K562 (cell line): ENCODE results near the gene RGS12. TPM values are rescaled to one million over a fixed set of nuclear protein-coding genes. Genes with fewer than 3 reads are reported as not detected.

Experiments
- ATAC-seq: fragments of 200-7000 bp; cut with Tn5 transposase; 3 replicates; pipeline ENCODE4 v1.9.1; 2020; ENCODE audit warnings: moderate library complexity
- BruUV-seq: library from RNA; stranded (reverse); fragments of 400-500 nt; replicated peaks from 2 replicates; lab custom pipeline; 2021; lab: Mats Ljungman, UMichigan
- CTCF ChIA-PET: fragments of 300-600 bp; formaldehyde crosslinking; extraction: SDS; loops from one replicate; lab custom pipeline; 2021; ENCODE audit warnings: low intra/inter-chr PET ratio; lab: Yijun Ruan, JAX
- POLR2A ChIA-PET: fragments of 300-600, 350-650 bp; sonication (Branson Sonifier 250); formaldehyde crosslinking; extraction: SDS; loops from one replicate; lab custom pipeline; 2021; ENCODE audit warnings: antibody characterized with exemption, inconsistent platforms; lab: Yijun Ruan, JAX
- DNase-seq, 4 experiments: peaks; one replicate each; pipeline versions ENCODE4 v3.0.0 to v3.0.0-alpha.2; 2011 to 2018; ENCODE audit warnings: low spot score in 3 of 4, mixed read lengths in 3 of 4; ENCODE audit errors: extremely low read depth in 1 of 4
- FAIRE-seq: peaks from 2 replicates; lab custom pipeline; 2011; peaks lifted over from hg19 to GRCh38; lab: Jason Lieb, UNC
- H2AFZ ChIP-seq: 2 replicates; pipeline ENCODE4 v1.6.0; 2011; ENCODE audit warnings: low read depth, low read length, control low read depth, inconsistent platforms
- H3K27ac ChIP-seq: fragments of 200-600 bp; 3 replicates; pipeline ENCODE4 v1.8.0; 2011; ENCODE audit warnings: low read depth, mild to moderate bottlenecking, control low read depth, inconsistent platforms, low read length, moderate library complexity, mixed read lengths; ENCODE audit errors: extremely low read depth
- H3K27me3 ChIP-seq, 2 experiments: fragments of 300-600 bp in 1 of 2; 2 replicates in 1 of 2; 3 replicates in 1 of 2; pipeline versions ENCODE4 v1.6.0 to v1.8.0; 2011; ENCODE audit warnings: inconsistent platforms in 2 of 2, low read length in 2 of 2, mild to moderate bottlenecking in 1 of 2, mixed read lengths in 1 of 2, moderate library complexity in 1 of 2; ENCODE audit not compliant: control insufficient read depth in 2 of 2, insufficient read depth in 2 of 2
- H3K36me3 ChIP-seq: fragments of 300-600 bp; 3 replicates; pipeline ENCODE4 v1.8.0; 2011; ENCODE audit warnings: mild to moderate bottlenecking, low read length, inconsistent platforms; ENCODE audit not compliant: control insufficient read depth, insufficient read depth
- H3K4me1 ChIP-seq, 2 experiments: fragments of 200-600 bp in 1 of 2; replicated peaks in 1 of 2; 2 replicates in 1 of 2; 3 replicates in 1 of 2; pipeline versions ENCODE4 v1.5.1 to v1.8.0; 2011; ENCODE audit warnings: inconsistent platforms in 2 of 2, low read length in 2 of 2, mild to moderate bottlenecking in 1 of 2, mixed read lengths in 1 of 2, moderate library complexity in 1 of 2; ENCODE audit not compliant: control insufficient read depth in 2 of 2, insufficient read depth in 2 of 2
- H3K4me2 ChIP-seq: 2 replicates; pipeline ENCODE4 v1.6.1; 2011; ENCODE audit warnings: low read length, control low read depth, inconsistent platforms, mixed read lengths; ENCODE audit not compliant: insufficient read depth
- H3K4me3 ChIP-seq: fragments of 200-600 bp; sonication (generic), shearing (Covaris generic); 2 replicates; pipeline ENCODE4 v1.5.1; 2016; ENCODE audit warnings: control low read depth, inconsistent platforms
- H3K79me2 ChIP-seq: fragments of 200-600 bp; 3 replicates; pipeline ENCODE4 v1.8.0; 2011; ENCODE audit warnings: low read length, inconsistent platforms; ENCODE audit not compliant: control insufficient read depth, insufficient read depth
- H3K9ac ChIP-seq, 2 experiments: 2 replicates each; pipeline versions ENCODE4 v1.6.0 to v1.6.1; 2011; ENCODE audit warnings: low read depth in 2 of 2, low read length in 2 of 2, control low read depth in 1 of 2, inconsistent platforms in 1 of 2, mild to moderate bottlenecking in 1 of 2, mixed read lengths in 1 of 2; ENCODE audit not compliant: insufficient read depth in 1 of 2
- H3K9me1 ChIP-seq: one replicate; pipeline ENCODE4 v1.6.0; 2011; ENCODE audit warnings: inconsistent platforms, mild to moderate bottlenecking, low read length, moderate library complexity; ENCODE audit not compliant: control insufficient read depth, insufficient read depth
- H3K9me3 ChIP-seq: replicated peaks from 2 replicates; pipeline ENCODE4 v1.5.1; 2011; ENCODE audit warnings: low read depth, low read length, inconsistent platforms; ENCODE audit not compliant: control insufficient read depth, insufficient read depth
- H4K20me1 ChIP-seq: replicated peaks from 2 replicates; pipeline ENCODE4 v1.6.1; 2011; ENCODE audit warnings: low read length, inconsistent platforms, mixed read lengths; ENCODE audit not compliant: control insufficient read depth, insufficient read depth
- BRD9 ChIP-seq: fragments of 450-650 bp; IDR thresholded peaks from 2 replicates; pipeline ENCODE4 v1.6.1; 2018; ENCODE audit warnings: low read depth; ENCODE audit not compliant: partially characterized antibody
- EWSR1 ChIP-seq: fragments of 450-650 bp; IDR thresholded peaks from 2 replicates; pipeline ENCODE4 v1.6.1; 2018; ENCODE audit warnings: borderline replicate concordance, mild to moderate bottlenecking, low read depth, moderate library complexity; ENCODE audit not compliant: partially characterized antibody
- FUS ChIP-seq: fragments of 200-400 bp; formaldehyde crosslinking; optimal IDR thresholded peaks from 2 replicates; pipeline ENCODE3; 2017; ENCODE audit warnings: low read depth, low read length
- HLTF ChIP-seq: fragments of 450-650 bp; IDR thresholded peaks from 2 replicates; pipeline ENCODE4 v1.6.1; 2016
- NRF1 ChIP-seq, 2 experiments: fragments of 450-650 bp; IDR thresholded peaks in 1 of 2; conservative IDR thresholded peaks in 1 of 2; 2 replicates each; pipeline ENCODE4 v1.6.1; 2014; ENCODE audit warnings: mild to moderate bottlenecking in 2 of 2
- PHB ChIP-seq: fragments of 250-450 bp; sonication (Bioruptor Pico); IDR thresholded peaks from 2 replicates; pipeline ENCODE4 v1.5.0; 2021
- ZNF282 ChIP-seq: sonication (generic); formaldehyde crosslinking; IDR thresholded peaks from 2 replicates; pipeline ENCODE4 v1.8.1; 2023; ENCODE audit warnings: missing genetic modification reagents
- WGBS: fragments of 100-300 bp; shearing (Covaris generic); methylation state at CpG from one replicate; pipeline ENCODE4 v1.1.6; 2016; ENCODE audit warnings: low coverage, mixed read lengths; ENCODE audit not compliant: insufficient coverage; ENCODE audit errors: missing lambda C conversion rate; 5-methylcytosine and 5-hydroxymethylcytosine counted together
- in situ Hi-C: fragments of 300-500 bp; cut with MboI; formaldehyde crosslinking; loops from 4 replicates; pipeline ENCODE4 v1.15.0; 2018; ENCODE audit warnings: inconsistent platforms, mixed read lengths
- intact Hi-C: fragments of 100-400 bp; cut with micrococcal nuclease; formaldehyde crosslinking; loops from 2 replicates; pipeline ENCODE4 v1.14.2; 2022
- polyA plus RNA-seq, 8 experiments: library from polyadenylated mRNA; depleted of rRNA in 4 of 8; stranded (reverse) in 5 of 8; unstranded in 3 of 8; fragments of >200 nt; fragmentation: Nextera tagmentation in 2 of 8; fragmentation: Illumina TruSeq in 1 of 8; extraction: Ambion mirVana in 2 of 8; extraction: Trizol in 1 of 8; gene quantifications; 2 replicates each; pipeline versions ENCODE4 v1.2.1 to v1.2.3, GENCODE V29; 2011 to 2014; ENCODE audit warnings: inconsistent platforms in 1 of 8, missing spikeins in 1 of 8
- total RNA-seq, 7 experiments: library from RNA; depleted of rRNA in 6 of 7; stranded (reverse); fragments of >200 nt in 6 of 7; fragmentation: Illumina TruSeq in 2 of 7; extraction: Trizol in 2 of 7; gene quantifications; 2 replicates each; pipeline versions ENCODE4 v1.2.1 to v1.2.3, GENCODE V29; 2011 to 2021; ENCODE audit warnings: low replicate concordance in 1 of 7
- TF ChIP-seq, protein P1 (sequence below): sonication (generic); formaldehyde crosslinking; IDR thresholded peaks from 2 replicates; pipeline ENCODE4 v1.8.0; 2022; ENCODE audit warnings: missing genetic modification reagents, mild to moderate bottlenecking, moderate library complexity, borderline replicate concordance
- TF ChIP-seq, protein P2 (sequence below): fragments of 250-450 bp; sonication (Bioruptor Pico); IDR thresholded peaks from 2 replicates; pipeline ENCODE4 v1.8.0; 2021; ENCODE audit warnings: mild to moderate bottlenecking, moderate library complexity

The RGS12 gene
- total and polyA plus RNA-seq, 9 of the 15 experiments (the other 6 are each of a cell fraction or from before 2014, with no cell fraction given): 0.30 to 8.8 (median 5.5) TPM

DNA sequence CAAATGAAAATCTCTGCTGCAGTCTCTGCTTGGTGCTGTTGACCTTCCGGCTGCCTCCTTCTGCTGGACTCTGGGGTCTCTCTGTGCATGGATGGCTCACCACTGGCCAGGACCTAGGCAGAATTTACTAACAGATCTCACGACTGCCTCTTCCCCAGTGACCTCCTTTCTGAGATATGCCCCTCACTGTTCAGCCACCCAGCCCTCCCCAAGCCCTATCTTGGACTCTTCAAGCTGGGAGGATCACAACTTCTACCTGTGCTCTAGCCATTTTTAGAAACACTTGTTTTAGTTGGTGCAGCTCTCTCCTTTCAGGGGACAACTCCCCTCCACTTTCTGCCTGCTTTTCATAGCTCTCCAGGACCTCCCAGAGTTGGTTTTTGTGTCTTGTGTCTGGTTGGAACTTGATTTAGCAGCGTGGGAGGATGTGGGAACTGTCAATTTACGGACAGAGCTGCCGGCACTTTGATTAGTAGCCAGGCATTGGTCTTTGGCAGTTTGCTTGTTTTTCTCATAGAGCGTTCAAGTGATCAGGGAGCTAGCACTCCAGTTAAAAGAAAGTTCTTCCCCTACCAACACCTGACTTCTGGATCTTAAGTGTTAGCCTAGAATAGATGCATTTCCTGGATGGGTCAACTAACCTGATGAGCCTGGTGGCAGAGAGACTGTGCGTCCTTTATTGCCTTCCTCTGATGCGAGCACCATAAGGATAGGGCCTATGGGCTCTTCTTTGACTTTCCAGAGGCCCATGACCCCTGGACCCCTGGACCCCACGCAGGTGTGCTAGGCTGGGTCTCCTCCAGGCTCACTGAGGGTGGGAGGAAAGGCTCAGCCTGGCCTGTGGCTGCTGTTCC lies 6.5 kb downstream of the RGS12 start:
- FAIRE-seq: no peak
- Histone ChIP-seq H3K4me1 (peaks cover 0 to 22% of the 10 kb centered on the region in 2 experiments; a peak in 2 of 5 replicates), H3K79me2 (no peaks in the 10 kb centered on the region; the same call in 2 of the 3 replicates), H3K9me1 (no peaks in the 10 kb centered on the region)
- no peak for ATAC-seq
- TF ChIP-seq BRD9: no peak
- TF ChIP-seq NRF1 (conservative IDR thresholded peaks at IDR 0.05 in 1 of 2, IDR thresholded peaks at IDR 0.05 in 1 of 2): no peak
- TF ChIP-seq, protein P1, sequence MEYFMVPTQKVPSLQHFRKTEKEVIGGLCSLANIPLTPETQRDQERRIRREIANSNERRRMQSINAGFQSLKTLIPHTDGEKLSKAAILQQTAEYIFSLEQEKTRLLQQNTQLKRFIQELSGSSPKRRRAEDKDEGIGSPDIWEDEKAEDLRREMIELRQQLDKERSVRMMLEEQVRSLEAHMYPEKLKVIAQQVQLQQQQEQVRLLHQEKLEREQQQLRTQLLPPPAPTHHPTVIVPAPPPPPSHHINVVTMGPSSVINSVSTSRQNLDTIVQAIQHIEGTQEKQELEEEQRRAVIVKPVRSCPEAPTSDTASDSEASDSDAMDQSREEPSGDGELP: no peak
- TF ChIP-seq, protein P2, sequence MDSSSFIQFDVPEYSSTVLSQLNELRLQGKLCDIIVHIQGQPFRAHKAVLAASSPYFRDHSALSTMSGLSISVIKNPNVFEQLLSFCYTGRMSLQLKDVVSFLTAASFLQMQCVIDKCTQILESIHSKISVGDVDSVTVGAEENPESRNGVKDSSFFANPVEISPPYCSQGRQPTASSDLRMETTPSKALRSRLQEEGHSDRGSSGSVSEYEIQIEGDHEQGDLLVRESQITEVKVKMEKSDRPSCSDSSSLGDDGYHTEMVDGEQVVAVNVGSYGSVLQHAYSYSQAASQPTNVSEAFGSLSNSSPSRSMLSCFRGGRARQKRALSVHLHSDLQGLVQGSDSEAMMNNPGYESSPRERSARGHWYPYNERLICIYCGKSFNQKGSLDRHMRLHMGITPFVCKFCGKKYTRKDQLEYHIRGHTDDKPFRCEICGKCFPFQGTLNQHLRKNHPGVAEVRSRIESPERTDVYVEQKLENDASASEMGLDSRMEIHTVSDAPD: no peak
- TF ChIP-seq EWSR1: no peak
- TF ChIP-seq FUS: no peak
- no peak for TF ChIP-seq HLTF
- TF ChIP-seq ZNF282 (CRISPR knock-in tag): no peak
- TF ChIP-seq PHB (CRISPR knock-in tag): no peak
- TF ChIP-seq, all 486 proteins: peak for 0
- Histone ChIP-seq H3K9ac (no peak overlapping the region), H3K27me3 (peaks cover 7 to 47% of the 10 kb centered on the region in 2 experiments; a peak in 3 of 5 replicates), H2AFZ (no peak overlapping the region), H3K4me3 (no peak overlapping the region), H3K4me2 (no peak overlapping the region), H3K36me3 (no peaks in the 10 kb centered on the region), H4K20me1 (peaks cover 38% of the 10 kb centered on the region), H3K9me3 (peaks cover 3% of the 10 kb centered on the region; the same call in 1 of the 2 replicates), H3K27ac (no peak overlapping the region)
- POLR2A ChIA-PET: interaction anchor here (0.7 kb wide), 1 partner anchor 52 kb away, joined by 3 read pairs; no protein-coding TSS in a partner anchor
- intact Hi-C loops (no loop called here), in situ Hi-C loops (no loop called here)
- WGBS: 20% methylated on average over 9 of the region's 9 CpGs
- BruUV-seq: no TSS peak
- no peak for DNase-seq
- CTCF ChIA-PET: no interaction called here
